Measurements from ENCODE around the gene BLOC1S4. TPM values are rescaled to one million over a fixed set of nuclear protein-coding genes. Genes with fewer than 3 reads are reported as not detected.

BLOC1S4 gene
- total and polyA plus RNA-seq, 2 experiments from 2014 or later: 22.7 to 27.3 TPM

GRCh38 chr4:6751611-6752485 is 35.9 kb downstream of the BLOC1S4 start:
- no peak for DNase-seq
- in situ Hi-C loops (cut with MboI): no loop called here
- H3K4me2 ChIP-seq (ENCODE audit: unreplicated experiment): no peak overlapping the region

GRCh38 chr4:6752486-6752829 is 36.5 kb downstream of the BLOC1S4 start:
- H3K9ac ChIP-seq: no peak overlapping the region
- no peaks in the 10 kb centered on the region for H3K9me2 ChIP-seq (ENCODE audit: insufficient read depth)
- H3F3A ChIP-seq (ENCODE audit: insufficient read depth): no peaks in the 10 kb centered on the region
- H3K4me1 ChIP-seq (ENCODE audit: insufficient read depth): peaks cover 8% of the 10 kb centered on the region
- no peaks in the 10 kb centered on the region for H3K9me3 ChIP-seq (ENCODE audit: low read depth)
- no peaks in the 10 kb centered on the region for H3K79me2 ChIP-seq (ENCODE audit: insufficient read depth)
- 91 to 92% methylated on average over 6 of the region's 6 CpGs for WGBS, 2 experiments (ENCODE audit: low coverage in 1 of 2, low lambda C conversion rate in 2 of 2, missing lambda C conversion rate in 2 of 2)
- H3K36me3 ChIP-seq (ENCODE audit: low read depth): no peaks in the 10 kb centered on the region
- in situ Hi-C loops (cut with MboI): no loop called here
- DNase-seq: no peak
- H2AFZ ChIP-seq: no peak overlapping the region
- H3K4me2 ChIP-seq (ENCODE audit: unreplicated experiment): no peak overlapping the region
- H3K27me3 ChIP-seq (replicated peaks; ENCODE audit: insufficient read depth): no peaks in the 10 kb centered on the region
- no peak overlapping the region for H3K27ac ChIP-seq
- no peak overlapping the region for H3K4me3 ChIP-seq
- no peaks in the 10 kb centered on the region for H4K20me1 ChIP-seq (ENCODE audit: insufficient read depth)
- TF ChIP-seq EZH2 (IDR thresholded peaks at IDR 0.05; ENCODE audit: insufficient read depth, poor library complexity, severe bottlenecking) (no peak), EZH2phosphoT487 (IDR thresholded peaks at IDR 0.05; ENCODE audit: insufficient read depth, low read depth) (no peak)

More at GRCh38 chr4:6751611-6752485, 35.9 kb downstream of the BLOC1S4 start:
- peaks cover 11% of the 10 kb centered on the region for H3K4me1 ChIP-seq (ENCODE audit: insufficient read depth)
- H3F3A ChIP-seq (ENCODE audit: insufficient read depth): no peaks in the 10 kb centered on the region
- H3K36me3 ChIP-seq (ENCODE audit: low read depth): no peaks in the 10 kb centered on the region
- H4K20me1 ChIP-seq (ENCODE audit: insufficient read depth): no peaks in the 10 kb centered on the region
- no peak overlapping the region for H3K4me3 ChIP-seq
- no peak overlapping the region for H3K9ac ChIP-seq
- no peaks in the 10 kb centered on the region for H3K79me2 ChIP-seq (ENCODE audit: insufficient read depth)
- no peaks in the 10 kb centered on the region for H3K27me3 ChIP-seq (replicated peaks; ENCODE audit: insufficient read depth)
- H2AFZ ChIP-seq: no peak overlapping the region
- no peaks in the 10 kb centered on the region for H3K9me3 ChIP-seq (ENCODE audit: low read depth)
- TF ChIP-seq EZH2phosphoT487 (IDR thresholded peaks at IDR 0.05; ENCODE audit: insufficient read depth, low read depth): no peak
- no peak for TF ChIP-seq EZH2 (IDR thresholded peaks at IDR 0.05; ENCODE audit: insufficient read depth, poor library complexity, severe bottlenecking)
- no peak overlapping the region for H3K27ac ChIP-seq
- WGBS, 2 experiments (ENCODE audit: low coverage in 1 of 2, low lambda C conversion rate in 2 of 2, missing lambda C conversion rate in 2 of 2): 88 to 90% methylated on average over 18 of the region's 18 CpGs
- no peaks in the 10 kb centered on the region for H3K9me2 ChIP-seq (ENCODE audit: insufficient read depth)

GRCh38 chr4:6753103-6753560 is 37.2 kb downstream of the BLOC1S4 start:
- TF ChIP-seq EZH2phosphoT487 (IDR thresholded peaks at IDR 0.05; ENCODE audit: insufficient read depth, low read depth) (no peak), EZH2 (IDR thresholded peaks at IDR 0.05; ENCODE audit: insufficient read depth, poor library complexity, severe bottlenecking) (no peak)
- no peaks in the 10 kb centered on the region for H3K9me2 ChIP-seq (ENCODE audit: insufficient read depth)
- H3K4me1 ChIP-seq (ENCODE audit: insufficient read depth): peaks cover 6% of the 10 kb centered on the region
- H3K9me3 ChIP-seq (ENCODE audit: low read depth): no peaks in the 10 kb centered on the region
- no peaks in the 10 kb centered on the region for H3F3A ChIP-seq (ENCODE audit: insufficient read depth)
- in situ Hi-C loops (cut with MboI): no loop called here
- H3K79me2 ChIP-seq (ENCODE audit: insufficient read depth): no peaks in the 10 kb centered on the region
- H2AFZ ChIP-seq: no peak overlapping the region
- H3K27me3 ChIP-seq (replicated peaks; ENCODE audit: insufficient read depth): no peaks in the 10 kb centered on the region
- no peak overlapping the region for H3K9ac ChIP-seq
- no peak for DNase-seq
- H4K20me1 ChIP-seq (ENCODE audit: insufficient read depth): no peaks in the 10 kb centered on the region
- H3K4me3 ChIP-seq: no peak overlapping the region
- no peaks in the 10 kb centered on the region for H3K36me3 ChIP-seq (ENCODE audit: low read depth)
- H3K4me2 ChIP-seq (ENCODE audit: unreplicated experiment): no peak overlapping the region
- no peak overlapping the region for H3K27ac ChIP-seq
- WGBS, 2 experiments (ENCODE audit: low coverage in 1 of 2, low lambda C conversion rate in 2 of 2, missing lambda C conversion rate in 2 of 2): 89 to 91% methylated on average over 13 to 18 of the region's 18 CpGs

GRCh38 chr4:6753891-6754290 is 37.9 kb downstream of the BLOC1S4 start:
- H3K4me2 ChIP-seq (ENCODE audit: unreplicated experiment): no peak overlapping the region
- no peaks in the 10 kb centered on the region for H3K79me2 ChIP-seq (ENCODE audit: insufficient read depth)
- H3K9ac ChIP-seq: no peak overlapping the region
- WGBS, 2 experiments (ENCODE audit: low coverage in 1 of 2, low lambda C conversion rate in 2 of 2, missing lambda C conversion rate in 2 of 2): 67 to 73% methylated on average over 9 of the region's 9 CpGs
- in situ Hi-C loops (cut with MboI): no loop called here
- H4K20me1 ChIP-seq (ENCODE audit: insufficient read depth): no peaks in the 10 kb centered on the region
- H3K36me3 ChIP-seq (ENCODE audit: low read depth): no peaks in the 10 kb centered on the region
- H3K4me1 ChIP-seq (ENCODE audit: insufficient read depth): peaks cover 5% of the 10 kb centered on the region
- H3K9me3 ChIP-seq (ENCODE audit: low read depth): no peaks in the 10 kb centered on the region
- no peak overlapping the region for H2AFZ ChIP-seq
- no peak for TF ChIP-seq EZH2phosphoT487 (IDR thresholded peaks at IDR 0.05; ENCODE audit: insufficient read depth, low read depth)
- no peak for TF ChIP-seq EZH2 (IDR thresholded peaks at IDR 0.05; ENCODE audit: insufficient read depth, poor library complexity, severe bottlenecking)
- no peak overlapping the region for H3K4me3 ChIP-seq
- H3F3A ChIP-seq (ENCODE audit: insufficient read depth): no peaks in the 10 kb centered on the region
- H3K27me3 ChIP-seq (replicated peaks; ENCODE audit: insufficient read depth): no peaks in the 10 kb centered on the region
- H3K27ac ChIP-seq: no peak overlapping the region
- DNase-seq: no peak
- H3K9me2 ChIP-seq (ENCODE audit: insufficient read depth): no peaks in the 10 kb centered on the region

Measured in GM23248 (cell line).